CD4-positive, alpha-beta memory T cell (primary cell): Measurements from ENCODE around the gene PEX14. TPM values are rescaled to one million over a fixed set of nuclear protein-coding genes. Genes with fewer than 3 reads are reported as not detected.

Experiments
- CTCF ChIA-PET: fragments of 350-600 bp; sonication (Branson Sonifier 250); formaldehyde crosslinking; loops from one replicate; lab custom pipeline; 2021; ENCODE audit warnings: inconsistent platforms; ENCODE audit not compliant: partially characterized antibody; lab: Charles Lee
- POLR2A ChIA-PET: fragments of 350-600 bp; sonication (Branson Sonifier 250); formaldehyde crosslinking; loops from one replicate; lab custom pipeline; 2021; ENCODE audit not compliant: partially characterized antibody; lab: Charles Lee
- DNase-seq, 5 donors: peaks; one replicate each; pipeline versions ENCODE4 v3.0.0 to v3.0.0-alpha.2; 2020 to 2022; ENCODE audit warnings: mixed read lengths in 1 of 5
- H3K27ac ChIP-seq: one replicate; pipeline ENCODE4 v1.7.0; 2013; ENCODE audit warnings: low read depth, low read length
- H3K27me3 ChIP-seq: 2 replicates; pipeline ENCODE4 v1.7.0; 2013; ENCODE audit warnings: mild to moderate bottlenecking, low read length, moderate library complexity; ENCODE audit not compliant: insufficient read depth
- H3K36me3 ChIP-seq: 2 replicates; pipeline ENCODE4 v1.7.0; 2013; ENCODE audit warnings: mild to moderate bottlenecking, low read length, moderate library complexity; ENCODE audit not compliant: insufficient read depth
- H3K4me1 ChIP-seq: 2 replicates; pipeline ENCODE4 v1.7.0; 2013; ENCODE audit warnings: mild to moderate bottlenecking, low read length, moderate library complexity; ENCODE audit not compliant: insufficient read depth
- H3K4me3 ChIP-seq, 2 donors: one replicate each; pipeline ENCODE4 v1.7.0; 2013; ENCODE audit warnings: low read length in 2 of 2, mild to moderate bottlenecking in 1 of 2
- H3K9me3 ChIP-seq, 2 donors: one replicate each; pipeline ENCODE4 v1.7.0; 2013; ENCODE audit warnings: low read length in 2 of 2, control low read depth in 1 of 2; ENCODE audit not compliant: control insufficient read depth in 1 of 2
- H3K27ac Mint-ChIP-seq, 7 donors: one replicate each; pipeline ENCODE4 v1.8.0; 2020 to 2021; ENCODE audit warnings: mixed read lengths in 7 of 7, mild to moderate bottlenecking in 6 of 7, inconsistent platforms in 3 of 7, moderate library complexity in 3 of 7
- H3K27me3 Mint-ChIP-seq, 2 donors: one replicate each; pipeline ENCODE4 v1.8.0; 2020 to 2021; ENCODE audit warnings: mixed read lengths in 2 of 2
- H3K36me3 Mint-ChIP-seq, 2 donors: one replicate each; pipeline ENCODE4 v1.8.0; 2020 to 2021; ENCODE audit warnings: mixed read lengths in 2 of 2, inconsistent platforms in 1 of 2, mild to moderate bottlenecking in 1 of 2
- H3K4me1 Mint-ChIP-seq, 4 donors: one replicate each; pipeline ENCODE4 v1.8.0; 2020 to 2021; ENCODE audit warnings: mixed read lengths in 4 of 4, mild to moderate bottlenecking in 1 of 4
- H3K4me3 Mint-ChIP-seq, 8 donors: one replicate each; pipeline ENCODE4 v1.8.0; 2020 to 2021; ENCODE audit warnings: mixed read lengths in 8 of 8, mild to moderate bottlenecking in 7 of 8, moderate library complexity in 6 of 8, inconsistent platforms in 3 of 8
- H3K9me3 Mint-ChIP-seq, 8 donors: one replicate each; pipeline ENCODE4 v1.8.0; 2020 to 2021; ENCODE audit warnings: mixed read lengths in 8 of 8, mild to moderate bottlenecking in 5 of 8, inconsistent platforms in 3 of 8, moderate library complexity in 1 of 8
- intact Hi-C: fragments of 100-400 bp; cut with micrococcal nuclease; formaldehyde crosslinking; loops from one replicate; pipeline ENCODE4 v1.15.1; 2023
- polyA plus RNA-seq, 2 donors: library from polyadenylated mRNA; unstranded; fragments of 300-500 nt; fragmentation: Illumina TruSeq; gene quantifications; one replicate each; pipeline ENCODE4 v1.2.3, GENCODE V29; 2021
- total RNA-seq, 2 experiments: library from RNA; stranded (reverse); gene quantifications; one replicate each; pipeline ENCODE4 v1.2.3, GENCODE V29; 2021

Gene PEX14
- total and polyA plus RNA-seq, 4 experiments from 2014 or later = 3.1 to 16.1 (median 9.9) TPM

DNA sequence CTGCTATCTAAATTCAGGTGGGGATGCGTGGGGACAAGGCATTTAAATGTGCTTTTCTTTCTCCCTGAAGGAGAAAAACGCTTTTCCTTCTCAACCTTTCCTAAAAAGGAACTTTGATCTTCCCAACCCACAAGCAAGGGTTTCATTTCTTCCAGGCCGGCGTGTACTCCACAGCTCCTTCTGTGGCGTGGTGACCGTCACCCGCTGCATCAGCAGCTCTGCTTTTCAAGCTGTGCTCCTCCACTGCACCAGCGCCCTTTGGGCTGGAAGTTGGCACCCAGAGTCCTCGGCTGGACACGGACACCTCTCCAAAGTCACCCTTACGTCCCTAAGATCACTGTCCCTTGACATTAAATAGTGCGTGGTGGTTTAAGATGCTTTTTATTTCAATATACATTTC, 54.3 kb downstream of the PEX14 start:
- Mint-ChIP-seq H3K4me1 (peaks cover 6 to 28% (median 7%) of the 10 kb centered on the region in 4 donors), H3K36me3 (peaks cover 2 to 8% of the 10 kb centered on the region in 2 donors), H3K27me3 (no peaks in the 10 kb centered on the region), H3K9me3 (no peaks in the 10 kb centered on the region), H3K4me3 (no peak overlapping the region), H3K27ac (peak overlapping the region in 1 of 7 donors; percentile 68)
- Histone ChIP-seq H3K27me3 (no peaks in the 10 kb centered on the region), H3K27ac (no peak overlapping the region), H3K9me3 (no peaks in the 10 kb centered on the region), H3K4me3 (no peak overlapping the region), H3K4me1 (peaks cover 3% of the 10 kb centered on the region), H3K36me3 (no peaks in the 10 kb centered on the region)
- intact Hi-C loops = no loop called here
- no peak for DNase-seq
- ChIA-PET CTCF (no interaction called here), POLR2A (no interaction called here)

GRCh38 chr1:10529765-10530164, 55.0 kb downstream of the PEX14 start:
- ChIA-PET CTCF (no interaction called here), POLR2A (no interaction called here)
- peaks cover 2 to 8% of the 10 kb centered on the region in 2 donors for H3K36me3 Mint-ChIP-seq
- intact Hi-C loops = no loop called here
- H3K4me3 Mint-ChIP-seq = no peak overlapping the region
- no peaks in the 10 kb centered on the region for H3K27me3 ChIP-seq
- H3K27ac ChIP-seq = no peak overlapping the region
- no peak overlapping the region for H3K4me3 ChIP-seq
- peaks cover 7 to 21% (median 10%) of the 10 kb centered on the region in 4 donors for H3K4me1 Mint-ChIP-seq
- peaks cover 3% of the 10 kb centered on the region for H3K4me1 ChIP-seq
- DNase-seq = no peak
- H3K9me3 ChIP-seq = no peaks in the 10 kb centered on the region
- no peak overlapping the region for H3K27ac Mint-ChIP-seq
- H3K27me3 Mint-ChIP-seq = no peaks in the 10 kb centered on the region
- H3K36me3 ChIP-seq = no peaks in the 10 kb centered on the region
- no peaks in the 10 kb centered on the region for H3K9me3 Mint-ChIP-seq

DNA sequence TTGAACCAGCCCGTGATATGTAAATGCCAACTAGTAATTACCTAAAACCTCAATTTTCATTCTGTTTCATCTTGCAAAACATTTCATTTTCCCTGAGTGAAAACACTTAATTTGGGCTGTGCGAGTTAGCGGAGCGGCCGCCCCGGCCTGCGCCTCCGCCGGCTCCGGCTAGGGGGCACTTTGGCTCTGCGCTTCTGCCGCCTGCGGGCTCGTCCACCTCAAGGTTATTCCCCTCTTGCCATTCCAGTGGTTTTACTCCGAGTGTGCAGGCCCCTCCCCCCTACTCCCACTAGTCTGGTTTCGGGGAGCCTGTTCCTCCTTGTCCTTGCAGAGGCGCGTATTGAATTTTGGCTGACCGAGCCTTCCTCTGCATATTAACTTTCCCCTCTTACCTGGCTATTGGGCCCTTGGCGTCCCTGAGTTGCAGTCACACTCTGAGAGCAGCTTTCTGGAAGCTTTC, 55.6 kb downstream of the PEX14 start:
- POLR2A ChIA-PET = no interaction called here
- Mint-ChIP-seq H3K4me3 (no peak overlapping the region), H3K27ac (no peak overlapping the region), H3K27me3 (no peaks in the 10 kb centered on the region), H3K4me1 (peaks cover 5 to 18% (median 6%) of the 10 kb centered on the region in 4 donors), H3K36me3 (peaks cover 3 to 8% of the 10 kb centered on the region in 2 donors), H3K9me3 (no peaks in the 10 kb centered on the region)
- H3K27me3 ChIP-seq = no peaks in the 10 kb centered on the region
- peaks cover under 1% of the 10 kb centered on the region for H3K4me1 ChIP-seq
- intact Hi-C loops = no loop called here
- H3K27ac ChIP-seq = no peak overlapping the region
- H3K36me3 ChIP-seq = no peaks in the 10 kb centered on the region
- no peak for DNase-seq
- no peak overlapping the region for H3K4me3 ChIP-seq
- no peaks in the 10 kb centered on the region for H3K9me3 ChIP-seq
- CTCF ChIA-PET = no interaction called here

GRCh38 chr1:10530756-10531495, 56.2 kb downstream of the PEX14 start:
- DNase-seq = no peak
- peaks cover under 1% of the 10 kb centered on the region for H3K36me3 ChIP-seq
- Mint-ChIP-seq H3K4me1 (peaks cover 5 to 23% (median 8%) of the 10 kb centered on the region in 4 donors), H3K36me3 (peaks cover 8 to 14% of the 10 kb centered on the region in 2 donors), H3K27ac (no peak overlapping the region), H3K27me3 (no peaks in the 10 kb centered on the region), H3K9me3 (no peaks in the 10 kb centered on the region), H3K4me3 (no peak overlapping the region)
- no peak overlapping the region for H3K4me3 ChIP-seq
- intact Hi-C loops = no loop called here
- POLR2A ChIA-PET = no interaction called here
- H3K4me1 ChIP-seq = no peaks in the 10 kb centered on the region
- no peaks in the 10 kb centered on the region for H3K27me3 ChIP-seq
- no peak overlapping the region for H3K27ac ChIP-seq
- CTCF ChIA-PET = no interaction called here
- no peaks in the 10 kb centered on the region for H3K9me3 ChIP-seq

DNA sequence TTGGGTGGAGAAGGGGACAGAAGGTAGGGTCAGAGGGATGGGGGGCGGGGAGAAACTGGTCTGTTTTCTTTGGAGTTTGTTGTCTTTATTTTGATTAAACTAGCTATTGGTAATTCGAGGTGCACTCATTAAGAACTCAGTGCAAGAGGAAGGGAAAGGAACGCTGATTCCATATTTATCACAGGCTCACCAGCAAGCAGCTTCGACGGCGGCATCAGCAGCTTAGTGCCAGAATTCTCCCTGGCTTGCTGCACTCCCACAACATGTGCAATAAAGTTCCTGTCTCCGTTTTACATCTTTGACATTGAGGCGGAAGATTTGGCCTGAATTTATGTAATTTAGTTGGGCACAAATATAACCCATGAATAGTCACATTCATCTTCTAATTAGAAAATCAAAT, 57.6 kb downstream of the PEX14 start:
- Histone ChIP-seq H3K27me3 (no peaks in the 10 kb centered on the region), H3K4me1 (no peaks in the 10 kb centered on the region), H3K27ac (no peak overlapping the region), H3K9me3 (no peaks in the 10 kb centered on the region), H3K36me3 (peaks cover 9% of the 10 kb centered on the region), H3K4me3 (no peak overlapping the region)
- peaks cover 5 to 23% (median 9%) of the 10 kb centered on the region in 4 donors for H3K4me1 Mint-ChIP-seq
- intact Hi-C loops = no loop called here
- H3K9me3 Mint-ChIP-seq = no peaks in the 10 kb centered on the region
- no peak for DNase-seq
- CTCF ChIA-PET = no interaction called here
- no peak overlapping the region for H3K4me3 Mint-ChIP-seq
- H3K27me3 Mint-ChIP-seq = no peaks in the 10 kb centered on the region
- H3K36me3 Mint-ChIP-seq = peaks cover 17 to 26% of the 10 kb centered on the region in 2 donors
- H3K27ac Mint-ChIP-seq = peak overlapping the region in 1 of 7 donors; percentile 6
- POLR2A ChIA-PET = no interaction called here

DNA sequence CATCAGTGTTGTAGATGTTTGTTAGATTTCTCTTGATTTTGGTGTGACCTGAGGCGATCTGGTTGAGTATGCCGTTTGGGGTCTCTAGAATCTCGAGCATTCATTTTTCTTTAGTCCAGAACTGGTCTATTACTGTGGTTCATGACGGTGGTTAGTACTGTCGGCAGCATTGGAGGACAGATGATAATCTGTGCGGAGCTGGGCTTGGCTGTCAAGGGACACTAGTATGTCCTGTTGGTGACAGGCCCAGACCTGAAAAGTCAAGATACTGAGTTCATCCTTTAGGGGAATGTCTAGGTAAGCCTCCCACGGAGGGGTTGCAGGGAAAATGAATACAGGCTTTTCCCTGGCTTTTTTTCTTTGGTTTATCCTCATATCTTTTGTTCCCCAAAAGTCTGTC, 59.8 kb downstream of the PEX14 start:
- intact Hi-C loops = no loop called here
- Histone ChIP-seq H3K9me3 (no peaks in the 10 kb centered on the region), H3K27me3 (no peaks in the 10 kb centered on the region), H3K36me3 (peaks cover 14% of the 10 kb centered on the region), H3K27ac (no peak overlapping the region), H3K4me1 (no peaks in the 10 kb centered on the region), H3K4me3 (no peak overlapping the region)
- CTCF ChIA-PET = no interaction called here
- Mint-ChIP-seq H3K9me3 (no peaks in the 10 kb centered on the region), H3K27ac (peak overlapping the region in 3 of 7 donors; percentile 19 to 42 (median 25)), H3K4me3 (no peak overlapping the region), H3K27me3 (no peaks in the 10 kb centered on the region), H3K4me1 (peaks cover 8 to 26% (median 12%) of the 10 kb centered on the region in 4 donors), H3K36me3 (peaks cover 19 to 30% of the 10 kb centered on the region in 2 donors)
- DNase-seq = no peak
- POLR2A ChIA-PET = no interaction called here

GRCh38 chr1:10536133-10536770, 61.5 kb downstream of the PEX14 start:
- CTCF ChIA-PET = interaction anchor here (0.6 to 1.7 kb wide), 3 partner anchors 24 to 98 kb away, joined by 3 to 9 read pairs (median 3); no protein-coding TSS in a partner anchor
- no peak for DNase-seq
- no peaks in the 10 kb centered on the region for H3K9me3 Mint-ChIP-seq

More at GRCh38 chr1:10536133-10536770, 61.5 kb downstream of the PEX14 start:
- no peaks in the 10 kb centered on the region for H3K9me3 ChIP-seq
- peaks cover 7 to 20% (median 12%) of the 10 kb centered on the region in 4 donors for H3K4me1 Mint-ChIP-seq
- no peaks in the 10 kb centered on the region for H3K27me3 ChIP-seq
- peaks cover 14% of the 10 kb centered on the region for H3K36me3 ChIP-seq
- no peak overlapping the region for H3K27ac ChIP-seq
- H3K4me1 ChIP-seq = no peaks in the 10 kb centered on the region
- no peaks in the 10 kb centered on the region for H3K27me3 Mint-ChIP-seq
- H3K36me3 Mint-ChIP-seq = peaks cover 28 to 39% of the 10 kb centered on the region in 2 donors
- POLR2A ChIA-PET = no interaction called here
- intact Hi-C loops = no loop called here
- H3K27ac Mint-ChIP-seq = peak overlapping the region in 3 of 7 donors; percentile 17 to 49 (median 18)
- no peak overlapping the region for H3K4me3 Mint-ChIP-seq
- H3K4me3 ChIP-seq = no peak overlapping the region
